Brain microvascular endothelial cell (primary cell): Measurements from ENCODE around the gene CASP3.

Experiments used
- DNase-seq: peaks from one replicate; pipeline ENCODE4 v3.0.0-alpha.2; 2020
- H3K27ac ChIP-seq: fragments of 250-450 bp; sonication (Bioruptor Pico); 2 replicates; pipeline ENCODE4 v1.5.1; 2020; ENCODE audit warnings: mild to moderate bottlenecking, moderate library complexity
- H3K27me3 ChIP-seq: fragments of 250-450 bp; sonication (Bioruptor Pico); replicated peaks from 2 replicates; pipeline ENCODE4 v1.5.1; 2020; ENCODE audit warnings: mild to moderate bottlenecking
- H3K36me3 ChIP-seq: fragments of 250-450 bp; sonication (Bioruptor Pico); replicated peaks from 2 replicates; pipeline ENCODE4 v1.5.1; 2020; ENCODE audit warnings: mild to moderate bottlenecking
- H3K4me3 ChIP-seq: 2 replicates; pipeline ENCODE4 v1.5.1; 2011; ENCODE audit warnings: low read depth, mild to moderate bottlenecking, control low read depth, low read length, moderate library complexity
- in situ Hi-C: cut with HindIII; loops from 2 replicates; pipeline ENCODE4 v1.10.0; 2017; ENCODE audit warnings: low sequenced_read_pairs, low pct_ligation_motif_present
- TF ChIP-seq, protein P1 (sequence below): IDR thresholded peaks from 2 replicates; pipeline ENCODE4 v1.5.1; 2011; ENCODE audit warnings: low read depth, mild to moderate bottlenecking, moderate library complexity, low read length, control low read depth, inconsistent platforms; ENCODE audit errors: missing control alignments

Gene CASP3

DNA sequence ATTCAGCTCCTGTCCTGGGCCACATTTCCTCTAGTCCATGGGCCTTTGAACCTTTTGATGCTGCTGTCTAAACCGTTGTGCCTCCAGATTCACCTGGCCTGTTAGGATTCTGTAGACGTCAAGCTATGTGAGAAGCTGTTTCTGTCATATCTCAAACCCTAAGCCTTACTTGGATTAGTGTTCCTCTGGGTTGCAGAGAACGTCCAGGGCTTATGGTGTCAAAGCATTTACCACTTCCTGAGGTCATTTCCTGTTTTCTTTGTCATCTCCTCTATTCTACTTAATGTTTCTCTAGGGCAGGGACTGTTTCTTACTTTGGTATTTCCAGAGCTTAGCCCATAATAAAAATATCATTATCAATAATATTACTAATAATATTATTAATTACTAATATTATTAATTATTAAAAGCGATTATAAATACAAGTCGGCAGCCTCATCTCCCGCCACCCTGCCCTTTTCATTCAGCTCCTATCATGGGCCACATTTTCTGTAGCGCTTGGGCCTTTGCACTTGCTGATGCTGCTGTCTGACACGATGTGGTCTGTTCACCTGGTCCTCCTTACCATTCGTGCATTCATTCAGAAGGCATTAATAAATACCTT lies 19.4 kb upstream of the CASP3 start:
- no peaks in the 10 kb centered on the region for H3K36me3 ChIP-seq
- in situ Hi-C loops = no loop called here
- no peak overlapping the region for H3K4me3 ChIP-seq
- H3K27me3 ChIP-seq = no peaks in the 10 kb centered on the region
- no peak overlapping the region for H3K27ac ChIP-seq
- no peak for DNase-seq
- TF ChIP-seq, protein P1, sequence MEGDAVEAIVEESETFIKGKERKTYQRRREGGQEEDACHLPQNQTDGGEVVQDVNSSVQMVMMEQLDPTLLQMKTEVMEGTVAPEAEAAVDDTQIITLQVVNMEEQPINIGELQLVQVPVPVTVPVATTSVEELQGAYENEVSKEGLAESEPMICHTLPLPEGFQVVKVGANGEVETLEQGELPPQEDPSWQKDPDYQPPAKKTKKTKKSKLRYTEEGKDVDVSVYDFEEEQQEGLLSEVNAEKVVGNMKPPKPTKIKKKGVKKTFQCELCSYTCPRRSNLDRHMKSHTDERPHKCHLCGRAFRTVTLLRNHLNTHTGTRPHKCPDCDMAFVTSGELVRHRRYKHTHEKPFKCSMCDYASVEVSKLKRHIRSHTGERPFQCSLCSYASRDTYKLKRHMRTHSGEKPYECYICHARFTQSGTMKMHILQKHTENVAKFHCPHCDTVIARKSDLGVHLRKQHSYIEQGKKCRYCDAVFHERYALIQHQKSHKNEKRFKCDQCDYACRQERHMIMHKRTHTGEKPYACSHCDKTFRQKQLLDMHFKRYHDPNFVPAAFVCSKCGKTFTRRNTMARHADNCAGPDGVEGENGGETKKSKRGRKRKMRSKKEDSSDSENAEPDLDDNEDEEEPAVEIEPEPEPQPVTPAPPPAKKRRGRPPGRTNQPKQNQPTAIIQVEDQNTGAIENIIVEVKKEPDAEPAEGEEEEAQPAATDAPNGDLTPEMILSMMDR = no peak

DNA sequence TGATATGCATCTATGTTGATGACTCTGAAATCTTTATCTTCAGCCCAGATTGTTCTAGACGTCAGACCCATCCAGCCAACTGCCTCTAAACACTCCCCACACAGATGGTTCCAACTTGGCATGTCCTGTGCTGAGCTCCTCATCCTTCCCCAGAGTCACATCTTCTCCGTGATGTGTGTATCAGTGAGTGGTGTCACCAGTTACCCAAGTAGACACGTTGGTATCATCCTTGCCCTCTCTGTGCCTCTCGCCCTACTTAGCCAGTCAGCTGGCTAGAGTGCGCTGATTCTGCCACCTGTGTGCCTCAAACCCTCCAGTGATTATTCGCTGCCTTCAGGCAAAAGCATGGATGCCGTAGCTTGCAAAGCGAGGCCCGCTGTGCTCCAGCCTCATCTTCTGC lies 18.8 kb upstream of the CASP3 start:
- no peak overlapping the region for H3K4me3 ChIP-seq
- DNase-seq = no peak
- in situ Hi-C loops = no loop called here
- H3K27me3 ChIP-seq = no peaks in the 10 kb centered on the region
- no peaks in the 10 kb centered on the region for H3K36me3 ChIP-seq
- TF ChIP-seq, protein P1 = no peak
- no peak overlapping the region for H3K27ac ChIP-seq

DNA sequence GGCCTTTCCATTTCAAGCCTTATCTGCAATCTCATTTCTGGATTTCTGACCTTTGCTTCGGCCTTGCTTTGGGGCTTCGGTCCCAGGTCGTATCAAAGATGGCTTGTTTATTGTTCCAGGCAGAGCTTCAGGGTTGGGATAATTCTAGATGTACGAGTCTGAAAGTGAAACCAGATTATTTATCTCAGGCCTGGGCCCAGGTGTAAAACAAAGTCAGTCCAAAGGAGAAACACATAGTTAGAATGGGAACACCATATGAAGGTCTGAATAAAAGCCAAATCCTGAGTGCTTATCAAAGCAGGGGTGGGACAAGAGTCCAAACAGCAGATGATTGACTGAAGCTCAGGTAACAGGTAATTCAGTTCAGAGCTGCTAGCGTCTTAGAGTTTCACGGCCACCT lies 17.4 kb upstream of the CASP3 start:
- DNase-seq = no peak
- H3K27me3 ChIP-seq = no peaks in the 10 kb centered on the region
- TF ChIP-seq, protein P1 = no peak
- no peak overlapping the region for H3K27ac ChIP-seq
- no peaks in the 10 kb centered on the region for H3K36me3 ChIP-seq
- in situ Hi-C loops = no loop called here
- H3K4me3 ChIP-seq = no peak overlapping the region

DNA sequence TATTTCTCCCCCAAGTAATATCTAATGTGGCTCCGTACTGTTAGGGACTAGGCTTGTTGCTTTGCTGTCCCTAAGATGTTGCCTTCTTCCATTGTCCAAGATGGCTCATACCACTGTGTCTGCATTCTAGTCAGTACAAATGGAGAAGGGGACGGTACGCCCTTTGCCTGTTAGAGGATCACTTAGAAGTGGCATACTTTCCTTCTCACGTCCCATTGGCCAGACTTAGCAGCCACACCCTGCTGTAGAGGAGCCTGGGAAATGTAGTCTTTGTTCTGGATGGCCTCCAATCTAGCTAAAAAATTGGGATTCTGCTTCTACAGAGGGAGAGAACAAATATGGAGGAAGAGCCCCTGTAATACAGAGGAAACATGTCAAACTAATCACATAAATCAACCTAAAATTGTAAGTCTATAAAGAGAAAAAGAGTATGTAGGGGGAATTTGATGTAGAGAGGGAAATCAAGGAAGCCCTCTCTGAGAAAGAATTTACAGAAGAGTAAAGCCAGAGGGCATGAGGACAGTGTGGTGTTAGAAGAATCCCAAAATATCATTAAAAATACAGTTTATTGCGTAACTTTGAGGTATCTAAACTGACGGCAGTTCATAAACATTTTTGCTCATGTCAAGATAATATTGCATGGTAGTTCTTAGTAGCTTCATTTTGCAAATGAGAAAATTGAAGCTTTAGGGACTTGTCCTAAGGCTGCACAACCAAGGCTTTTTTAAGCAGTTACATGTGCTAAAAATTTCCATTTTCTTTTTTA lies 15.4 kb upstream of the CASP3 start:
- no peak for DNase-seq
- no peaks in the 10 kb centered on the region for H3K27me3 ChIP-seq
- no peaks in the 10 kb centered on the region for H3K36me3 ChIP-seq
- no peak overlapping the region for H3K4me3 ChIP-seq
- no peak overlapping the region for H3K27ac ChIP-seq
- TF ChIP-seq, protein P1 = no peak
- in situ Hi-C loops = no loop called here

DNA sequence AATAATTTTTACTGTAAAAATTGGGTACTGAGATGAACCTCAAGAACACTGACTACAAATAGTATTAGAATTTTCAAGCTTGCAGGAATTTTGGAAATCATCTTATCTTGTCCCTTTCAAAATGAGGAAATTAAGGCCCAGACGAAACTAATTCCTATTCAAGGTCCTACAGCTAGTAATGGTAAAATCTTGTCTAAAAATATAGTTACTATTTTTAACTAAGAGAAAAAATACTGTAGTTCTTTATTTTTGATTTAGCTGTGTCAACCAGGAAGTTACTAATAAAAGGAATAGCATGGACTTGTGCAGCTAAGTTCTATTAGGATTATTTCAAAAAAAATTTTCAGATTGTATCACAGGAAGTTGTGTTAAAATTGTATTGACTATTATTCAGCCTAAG lies 13.0 kb upstream of the CASP3 start:
- TF ChIP-seq, protein P1 = no peak
- no peak overlapping the region for H3K27ac ChIP-seq
- peaks cover 2% of the 10 kb centered on the region for H3K36me3 ChIP-seq
- no peaks in the 10 kb centered on the region for H3K27me3 ChIP-seq
- H3K4me3 ChIP-seq = no peak overlapping the region
- in situ Hi-C loops = no loop called here
- DNase-seq = no peak
